Keratinocyte (primary cell): ENCODE measurements around the gene CSE1L. TPM values are rescaled to one million over a fixed set of nuclear protein-coding genes. Genes with fewer than 3 reads are reported as not detected.
"Not testable (repeated sequence)": the region's sequence is repeated elsewhere in the genome, so short reads cannot be mapped to it uniquely, and the experiment has no call there.

Experiments used
- DNase-seq: peaks from one replicate; pipeline ENCODE4 v3.0.0-alpha.2; 2011; ENCODE audit warnings: low read depth, missing footprints, low spot score
- FAIRE-seq: peaks from 2 replicates; lab custom pipeline; 2011; peaks lifted over from hg19 to GRCh38; lab: Jason Lieb, UNC
- H2AFZ ChIP-seq: 2 replicates; pipeline ENCODE4 v1.6.0; 2012; ENCODE audit warnings: low read length, control low read depth, inconsistent platforms; ENCODE audit not compliant: control insufficient read depth
- H3K27ac ChIP-seq: 2 replicates; pipeline ENCODE4 v1.5.1; 2011; ENCODE audit warnings: low read length; ENCODE audit not compliant: control insufficient read depth, insufficient read depth
- H3K27me3 ChIP-seq: 3 replicates; pipeline ENCODE4 v1.6.0; 2011; ENCODE audit warnings: low read length; ENCODE audit not compliant: control insufficient read depth, insufficient read depth; ENCODE audit errors: extremely low read depth
- H3K36me3 ChIP-seq, 2 experiments: 2 replicates in 1 of 2; 3 replicates in 1 of 2; pipeline ENCODE4 v1.5.1; 2011; ENCODE audit warnings: low read length in 2 of 2, mild to moderate bottlenecking in 1 of 2; ENCODE audit not compliant: control insufficient read depth in 2 of 2, insufficient read depth in 2 of 2; ENCODE audit errors: extremely low read depth in 1 of 2
- H3K4me1 ChIP-seq: 3 replicates; pipeline ENCODE4 v1.5.1; 2011; ENCODE audit warnings: low read length; ENCODE audit not compliant: control insufficient read depth, insufficient read depth; ENCODE audit errors: extremely low read depth
- H3K4me2 ChIP-seq: 3 replicates; pipeline ENCODE4 v1.6.0; 2011; ENCODE audit warnings: low read depth, low read length; ENCODE audit not compliant: control insufficient read depth, insufficient read depth; ENCODE audit errors: extremely low read depth
- H3K4me3 ChIP-seq, 3 experiments: fragments of 200-600 bp in 1 of 3; sonication (generic) in 1 of 3; 2 replicates in 2 of 3; 3 replicates in 1 of 3; pipeline ENCODE4 v1.5.1; 2011 to 2016; ENCODE audit warnings: low read length in 3 of 3, mild to moderate bottlenecking in 3 of 3, control low read depth in 2 of 3, inconsistent platforms in 1 of 3, low read depth in 1 of 3, mixed read lengths in 1 of 3, mixed run types in 1 of 3, moderate library complexity in 1 of 3; ENCODE audit not compliant: control insufficient read depth in 2 of 3, insufficient read depth in 2 of 3; ENCODE audit errors: extremely low read depth in 1 of 3
- H3K79me2 ChIP-seq: 2 replicates; pipeline ENCODE4 v1.6.0; 2012; ENCODE audit warnings: low read length; ENCODE audit not compliant: control insufficient read depth, insufficient read depth
- H3K9ac ChIP-seq: 3 replicates; pipeline ENCODE4 v1.6.0; 2011; ENCODE audit warnings: low read length; ENCODE audit not compliant: control insufficient read depth, insufficient read depth; ENCODE audit errors: extremely low read depth
- H3K9me1 ChIP-seq: 3 replicates; pipeline ENCODE4 v1.6.0; 2011; ENCODE audit warnings: low read length; ENCODE audit not compliant: control insufficient read depth, insufficient read depth; ENCODE audit errors: extremely low read depth
- H3K9me3 ChIP-seq: 2 replicates; pipeline ENCODE4 v1.5.1; 2012; ENCODE audit warnings: low read depth, low read length; ENCODE audit not compliant: control insufficient read depth
- H4K20me1 ChIP-seq: 3 replicates; pipeline ENCODE4 v1.6.0; 2011; ENCODE audit warnings: low read length; ENCODE audit not compliant: control insufficient read depth, insufficient read depth; ENCODE audit errors: extremely low read depth
- EZH2 ChIP-seq: IDR thresholded peaks from one replicate; pipeline ENCODE4 v1.6.1; 2012; ENCODE audit warnings: inconsistent platforms, mild to moderate bottlenecking, low read length, moderate library complexity
- dilution Hi-C: fragments of 300-500 bp; cut with MboI; formaldehyde crosslinking; loops from one replicate; pipeline ENCODE4 v1.7.0; 2020; ENCODE audit warnings: low sequenced_read_pairs; ENCODE audit not compliant: extremely low pct_ligation_motif_present
- polyA plus RNA-seq, 5 experiments: library from polyadenylated mRNA; depleted of rRNA in 3 of 5; stranded (reverse) in 3 of 5; stranded (forward) in 1 of 5; unstranded in 1 of 5; fragments of >200 nt; gene quantifications; 1 replicate in 1 of 5; 2 replicates in 3 of 5; 3 replicates in 1 of 5; pipeline versions ENCODE4 v1.2.1 to v1.2.3, GENCODE V29; 2011 to 2012; ENCODE audit warnings: missing spikeins in 2 of 5, low read depth in 1 of 5, low replicate concordance in 1 of 5
- TF ChIP-seq, protein P1 (sequence below), 3 experiments: IDR thresholded peaks in 1 of 3; conservative IDR thresholded peaks in 1 of 3; optimal IDR thresholded peaks in 1 of 3; 2 replicates in 2 of 3; 3 replicates in 1 of 3; pipeline versions ENCODE3 to v1.5.1; 2011; ENCODE audit warnings: low read length in 3 of 3, mild to moderate bottlenecking in 3 of 3, moderate library complexity in 2 of 3, control low read depth in 1 of 3, inconsistent platforms in 1 of 3; ENCODE audit not compliant: insufficient read depth in 2 of 3; ENCODE audit errors: extremely low read depth in 1 of 3

Gene CSE1L
- polyA plus RNA-seq, 1 donor (not counting 4 experiments of a cell fraction or from before 2014, with no cell fraction given), result 134 TPM

DNA sequence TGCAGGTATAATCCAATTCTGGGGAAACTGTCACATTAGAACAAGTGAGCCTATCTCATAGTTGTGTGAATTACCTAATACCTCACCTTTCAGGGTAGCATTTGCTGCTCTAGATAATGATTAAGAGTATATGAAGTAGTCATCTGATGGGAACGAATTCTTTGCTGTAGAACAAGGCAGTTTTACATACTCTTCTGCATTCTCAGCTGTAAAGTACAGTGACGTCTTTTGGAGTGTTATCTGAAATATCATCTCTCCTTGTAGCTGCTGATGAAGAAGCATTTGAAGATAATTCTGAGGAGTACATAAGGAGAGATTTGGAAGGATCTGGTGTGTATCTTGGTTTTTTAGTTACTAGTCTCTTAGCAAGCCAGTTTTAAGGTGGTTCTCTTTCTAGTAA, 28.4 kb downstream of the CSE1L start:
- TF ChIP-seq EZH2, result no peak
- TF ChIP-seq, protein P1, sequence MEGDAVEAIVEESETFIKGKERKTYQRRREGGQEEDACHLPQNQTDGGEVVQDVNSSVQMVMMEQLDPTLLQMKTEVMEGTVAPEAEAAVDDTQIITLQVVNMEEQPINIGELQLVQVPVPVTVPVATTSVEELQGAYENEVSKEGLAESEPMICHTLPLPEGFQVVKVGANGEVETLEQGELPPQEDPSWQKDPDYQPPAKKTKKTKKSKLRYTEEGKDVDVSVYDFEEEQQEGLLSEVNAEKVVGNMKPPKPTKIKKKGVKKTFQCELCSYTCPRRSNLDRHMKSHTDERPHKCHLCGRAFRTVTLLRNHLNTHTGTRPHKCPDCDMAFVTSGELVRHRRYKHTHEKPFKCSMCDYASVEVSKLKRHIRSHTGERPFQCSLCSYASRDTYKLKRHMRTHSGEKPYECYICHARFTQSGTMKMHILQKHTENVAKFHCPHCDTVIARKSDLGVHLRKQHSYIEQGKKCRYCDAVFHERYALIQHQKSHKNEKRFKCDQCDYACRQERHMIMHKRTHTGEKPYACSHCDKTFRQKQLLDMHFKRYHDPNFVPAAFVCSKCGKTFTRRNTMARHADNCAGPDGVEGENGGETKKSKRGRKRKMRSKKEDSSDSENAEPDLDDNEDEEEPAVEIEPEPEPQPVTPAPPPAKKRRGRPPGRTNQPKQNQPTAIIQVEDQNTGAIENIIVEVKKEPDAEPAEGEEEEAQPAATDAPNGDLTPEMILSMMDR (optimal IDR thresholded peaks at IDR 0.05 in 1 of 3, IDR thresholded peaks at IDR 0.05 in 1 of 3, conservative IDR thresholded peaks at IDR 0.05 in 1 of 3; ENCODE audit: extremely low read depth in 1 of 3, insufficient read depth in 2 of 3, low read length in 3 of 3), result no peak
- FAIRE-seq, result no peak

DNA sequence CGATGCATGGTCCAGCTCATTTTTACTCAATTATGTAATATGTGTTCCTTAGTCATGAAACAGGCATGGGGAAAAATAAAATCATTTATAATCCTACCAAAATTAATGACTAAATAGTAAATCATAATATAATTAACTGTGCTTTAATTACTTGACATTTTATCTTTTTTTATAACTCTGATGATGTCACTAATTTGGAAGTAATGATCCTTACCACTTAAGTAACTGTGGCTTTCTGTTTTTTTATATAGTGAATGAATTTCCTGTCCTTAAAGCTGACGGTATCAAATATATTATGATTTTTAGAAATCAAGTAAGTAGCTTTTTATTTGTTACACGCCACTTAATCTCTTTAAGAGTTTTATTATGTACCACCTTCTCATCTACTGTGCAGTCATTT, 32.2 kb downstream of the CSE1L start:
- H3K79me2 ChIP-seq, result no peaks in the 10 kb centered on the region
- no peak overlapping the region for H3K4me2 ChIP-seq
- no peaks in the 10 kb centered on the region for H3K27me3 ChIP-seq
- dilution Hi-C loops, result no loop called here
- H3K9ac ChIP-seq, result no peak overlapping the region
- H3K36me3 ChIP-seq, result peaks cover 15 to 17% of the 10 kb centered on the region in 2 experiments
- H3K4me1 ChIP-seq, result no peaks in the 10 kb centered on the region
- no peaks in the 10 kb centered on the region for H3K9me3 ChIP-seq
- no peaks in the 10 kb centered on the region for H3K9me1 ChIP-seq
- TF ChIP-seq EZH2, result no peak
- TF ChIP-seq, protein P1 (optimal IDR thresholded peaks at IDR 0.05 in 1 of 3, IDR thresholded peaks at IDR 0.05 in 1 of 3, conservative IDR thresholded peaks at IDR 0.05 in 1 of 3; ENCODE audit: extremely low read depth in 1 of 3, insufficient read depth in 2 of 3, low read length in 3 of 3), result no peak
- DNase-seq (no peak), FAIRE-seq (no peak)
- no peaks in the 10 kb centered on the region for H4K20me1 ChIP-seq
- H3K27ac ChIP-seq, result no peak overlapping the region
- H3K4me3 ChIP-seq, result no peak overlapping the region
- H2AFZ ChIP-seq, result no peak overlapping the region

More for the DNA sequence above, 28.4 kb downstream of the CSE1L start:
- peaks cover 3% of the 10 kb centered on the region for H3K79me2 ChIP-seq
- no peaks in the 10 kb centered on the region for H4K20me1 ChIP-seq
- H2AFZ ChIP-seq, result no peak overlapping the region
- H3K36me3 ChIP-seq, result peaks cover 14 to 30% of the 10 kb centered on the region in 2 experiments
- H3K9ac ChIP-seq, result no peak overlapping the region
- H3K9me3 ChIP-seq, result no peaks in the 10 kb centered on the region
- no peak overlapping the region for H3K27ac ChIP-seq
- dilution Hi-C loops, result no loop called here
- H3K27me3 ChIP-seq, result no peaks in the 10 kb centered on the region
- H3K4me2 ChIP-seq, result no peak overlapping the region
- no peaks in the 10 kb centered on the region for H3K9me1 ChIP-seq
- no peak for DNase-seq
- no peak overlapping the region for H3K4me3 ChIP-seq
- no peaks in the 10 kb centered on the region for H3K4me1 ChIP-seq

DNA sequence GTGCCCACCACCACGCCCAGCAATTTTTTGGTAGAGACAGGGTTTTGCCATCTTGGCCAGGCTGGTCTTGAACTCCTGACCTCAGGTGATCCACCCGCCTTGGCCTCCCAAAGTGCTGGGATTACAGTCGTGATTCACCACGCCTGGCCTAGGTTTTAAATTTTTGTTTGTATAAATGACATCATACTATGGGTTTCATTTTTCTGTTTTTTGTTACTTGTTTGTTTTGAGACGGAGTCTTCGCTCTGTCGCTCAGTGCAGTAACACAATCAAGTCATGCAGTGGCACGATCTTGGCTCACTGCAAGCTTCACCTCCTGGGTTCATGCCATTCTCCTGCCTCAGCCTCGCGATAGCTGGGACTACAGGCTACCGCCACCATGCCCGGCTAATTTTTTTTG, 36.2 kb downstream of the CSE1L start:
- H3K36me3 ChIP-seq, result peaks cover 24 to 26% of the 10 kb centered on the region in 2 experiments
- H3K4me1 ChIP-seq, H3K9ac ChIP-seq, H2AFZ ChIP-seq, H3K79me2 ChIP-seq, FAIRE-seq, H3K27me3 ChIP-seq, H3K4me3 ChIP-seq, H3K9me3 ChIP-seq, H4K20me1 ChIP-seq, DNase-seq, H3K4me2 ChIP-seq, dilution Hi-C loops, H3K27ac ChIP-seq, H3K9me1 ChIP-seq: not testable (repeated sequence)
